Amniotic stem cell (primary cell): ENCODE measurements around the gene ZNF263.
A peak's percentile ranks its signal among the peaks of the same experiment; 100 is the strongest.

Experiments used
- DNase-seq: peaks from one replicate; lab custom pipeline; 2025; lab: John Stamatoyannopoulos, UW

The ZNF263 gene

DNA sequence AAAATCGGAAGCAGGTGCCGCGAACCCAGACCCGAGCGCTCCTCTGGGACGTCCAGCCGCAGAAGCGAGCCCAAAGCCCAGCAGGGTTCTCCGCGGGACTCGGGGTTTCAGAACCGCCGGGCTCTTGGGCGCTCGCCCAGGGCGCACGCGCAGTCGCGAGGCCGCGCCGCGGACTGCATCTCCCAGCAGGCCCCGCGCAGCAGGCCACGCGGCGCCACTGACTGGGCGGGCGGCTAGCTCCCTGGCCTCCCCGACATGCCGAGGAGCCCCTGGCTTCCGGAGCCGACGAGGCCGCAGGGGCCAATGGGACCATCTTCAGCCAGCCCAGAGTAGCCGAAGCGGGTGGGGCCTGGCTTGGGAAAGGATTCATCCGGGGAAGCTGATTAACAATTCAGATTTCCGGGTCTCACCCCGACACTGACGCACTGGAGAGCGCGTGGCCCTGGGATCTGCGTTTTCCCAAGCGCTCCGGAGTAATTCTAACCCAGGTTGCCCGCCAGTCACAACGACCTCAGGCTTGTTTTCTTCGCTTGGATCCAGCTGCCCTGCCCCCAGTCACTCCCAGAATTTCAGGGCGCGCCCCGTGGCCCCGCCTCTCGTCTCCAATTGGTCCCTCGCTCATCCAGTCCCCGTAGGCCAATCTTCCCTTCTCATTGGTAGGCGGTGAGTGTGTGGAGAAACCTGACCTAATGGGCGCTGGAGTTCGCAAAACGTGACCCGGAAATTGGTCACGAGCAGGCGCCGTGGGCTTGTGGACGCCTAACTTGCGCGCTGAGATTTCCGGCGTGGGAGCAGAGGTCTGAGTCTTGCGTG, at the start of gene ZNF263:
Gene ZNF263 (plus strand): TSS at position 762 of the 813 bp plus-strand sequence. CDS start 328 bp downstream, outside the sequence.
- DNase-seq = peak; percentile 93

GRCh38 chr16:3234543-3234856, 48.8 kb upstream of the ZNF263 start:
- DNase-seq = no peak

DNA sequence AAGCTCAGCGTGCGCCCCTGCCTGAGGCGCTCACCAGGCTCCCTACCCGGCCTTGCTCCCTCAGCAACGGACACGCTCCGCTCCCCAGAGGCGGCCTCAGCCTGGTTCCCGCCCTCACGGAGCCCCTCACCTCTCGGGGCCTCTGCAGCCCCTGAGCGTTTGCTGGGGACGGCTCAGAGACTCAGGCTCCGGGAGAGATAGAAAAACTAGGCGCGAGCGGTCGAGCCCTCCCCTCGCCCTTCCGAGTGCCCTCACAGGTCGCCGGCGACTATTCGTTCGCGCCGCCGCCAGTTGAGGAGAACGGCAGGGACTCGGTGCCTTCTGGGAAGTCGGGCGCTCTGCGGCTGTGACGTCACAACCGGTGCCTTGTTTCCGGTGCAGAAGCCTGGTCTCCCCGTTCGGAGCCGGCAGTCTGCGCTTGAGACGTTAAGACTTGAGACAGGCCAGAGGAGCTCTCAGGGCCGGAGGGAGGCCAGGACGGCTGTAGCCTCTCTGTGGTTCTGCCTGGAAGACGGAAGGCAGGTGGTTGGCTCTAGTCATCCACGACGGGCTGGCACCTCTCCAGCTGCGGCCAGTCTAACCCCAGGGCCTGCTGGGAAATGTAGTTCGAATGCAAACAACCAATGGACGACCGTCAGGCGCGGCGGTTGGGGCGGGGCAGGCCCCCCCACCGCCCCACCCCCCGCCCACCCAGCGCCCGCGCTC, 48.3 kb upstream of the ZNF263 start, which contains the start of gene ZNF200:
Gene ZNF200 (minus strand): TSS at position 302 of the 705 bp plus-strand sequence. CDS start 1,403 bp downstream, outside the sequence.
- DNase-seq = peak; percentile 87

DNA sequence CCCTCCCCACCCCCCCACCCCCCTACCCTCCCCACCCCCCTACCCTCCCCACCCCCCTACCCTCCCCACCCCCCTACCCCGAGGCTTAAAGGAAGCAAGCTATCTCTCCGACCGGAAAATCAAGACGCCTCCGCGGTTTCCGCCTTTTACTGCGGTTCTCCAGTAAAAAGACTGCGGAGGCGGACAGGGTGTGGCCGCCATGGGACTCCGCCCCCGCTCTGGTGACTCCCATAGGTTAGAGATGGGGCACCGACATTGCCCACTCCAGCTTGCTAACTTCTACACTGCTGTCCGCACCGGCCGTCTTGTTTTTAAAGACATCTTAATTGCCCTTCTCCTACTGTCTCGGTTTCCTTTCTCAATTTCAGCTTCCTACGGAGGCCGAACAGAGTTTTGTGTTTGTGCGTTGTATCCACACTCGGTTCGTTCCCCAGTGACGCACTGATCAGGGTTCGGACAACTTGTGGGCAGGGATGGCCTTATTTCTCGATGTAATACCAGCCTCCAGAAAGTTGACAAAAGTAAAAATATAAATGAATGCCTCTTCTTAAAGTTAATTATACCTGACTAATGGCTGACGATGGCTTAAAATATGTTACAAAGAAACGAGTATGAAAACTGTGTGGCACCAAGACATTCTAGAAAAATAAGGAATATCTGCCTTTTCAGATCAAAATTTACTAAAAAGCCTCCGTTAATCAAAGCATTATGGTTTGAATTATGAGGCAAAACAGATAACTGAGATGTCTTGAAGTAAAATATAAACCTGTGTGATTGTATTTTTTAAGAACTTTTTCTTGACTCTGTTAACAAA, 47.2 kb upstream of the ZNF263 start:
- no peak for DNase-seq

- no peak for DNase-seq
Measured at GRCh38 chr16:3241761-3242160, 41.5 kb upstream of the ZNF263 start.

DNA sequence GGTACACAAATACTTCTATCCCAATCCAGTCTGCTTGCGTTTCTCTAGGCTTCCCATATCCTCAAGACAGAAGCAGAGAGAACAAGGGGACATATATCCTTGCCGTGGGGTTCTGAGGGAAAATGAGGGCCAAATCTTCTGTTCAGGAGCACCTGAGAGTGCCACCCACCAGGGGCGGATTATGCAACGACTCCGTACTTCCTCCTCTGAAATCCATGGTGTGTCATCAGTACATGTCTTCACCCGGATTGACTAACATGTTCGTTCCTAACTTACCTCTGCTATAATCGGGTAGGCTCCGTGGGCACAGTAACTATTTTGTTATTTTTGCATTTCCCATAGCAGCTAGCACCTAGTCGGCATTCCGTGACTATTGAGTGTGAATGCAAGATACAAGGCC, 40.6 kb upstream of the ZNF263 start:
- DNase-seq = no peak

DNA sequence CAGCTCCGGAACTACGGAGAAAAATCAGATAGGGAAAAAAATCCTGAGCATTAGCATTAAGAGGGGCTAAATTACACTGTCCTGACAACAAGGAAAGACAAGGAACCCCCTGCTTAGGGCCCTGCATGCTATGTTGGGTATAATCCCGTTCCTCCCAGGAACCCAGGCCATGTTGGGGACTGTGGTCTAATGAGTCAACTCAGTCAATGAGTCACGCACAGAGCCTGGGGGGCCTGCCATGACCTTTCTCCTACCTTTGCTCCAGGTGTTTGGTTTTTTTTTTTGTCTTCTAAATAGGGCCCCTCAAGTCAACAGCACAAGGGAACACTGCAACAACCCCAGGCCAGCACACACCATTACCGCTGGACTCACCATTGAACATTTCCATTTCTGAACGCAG, 39.4 kb upstream of the ZNF263 start:
- no peak for DNase-seq

DNA sequence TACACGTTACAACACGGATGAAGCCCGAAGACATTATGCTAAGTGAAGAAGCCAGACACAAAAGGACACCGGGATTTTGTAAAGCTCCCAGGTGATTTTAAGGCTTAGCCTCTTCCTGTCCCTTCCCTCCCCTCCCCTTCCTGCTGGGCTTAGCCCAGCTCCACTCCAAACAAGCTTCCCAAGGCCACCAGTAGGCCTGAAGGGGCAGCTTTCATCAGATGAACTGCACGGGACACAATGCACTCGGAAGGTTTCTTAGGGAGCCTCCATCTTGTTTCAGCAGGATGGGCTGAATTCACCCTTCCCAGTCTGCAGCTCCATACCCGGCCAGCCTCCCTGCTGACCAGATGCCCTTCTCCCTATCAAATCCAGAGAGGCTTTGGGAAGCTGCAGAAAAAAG, 37.3 kb upstream of the ZNF263 start:
- no peak for DNase-seq

DNA sequence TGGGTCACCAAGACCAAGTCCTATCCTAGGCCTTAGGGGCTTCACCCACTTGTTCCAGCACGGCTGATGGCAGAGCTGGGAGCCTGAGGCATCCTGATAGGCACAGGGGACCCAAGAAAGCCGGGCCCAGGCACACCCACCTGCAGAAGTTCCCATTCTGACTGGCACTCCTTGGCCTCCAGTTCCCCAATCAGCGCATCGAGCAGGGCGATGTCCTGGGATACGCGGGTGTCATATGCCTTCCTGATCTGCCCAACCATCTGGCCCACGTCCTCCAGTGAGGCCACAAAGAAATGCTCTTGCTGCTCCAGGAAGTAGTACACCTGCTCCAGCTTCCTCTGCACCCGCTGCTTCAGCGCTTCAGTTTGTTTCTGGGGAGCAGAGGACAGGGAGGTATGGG, 36.4 kb upstream of the ZNF263 start:
- DNase-seq = no peak

DNA sequence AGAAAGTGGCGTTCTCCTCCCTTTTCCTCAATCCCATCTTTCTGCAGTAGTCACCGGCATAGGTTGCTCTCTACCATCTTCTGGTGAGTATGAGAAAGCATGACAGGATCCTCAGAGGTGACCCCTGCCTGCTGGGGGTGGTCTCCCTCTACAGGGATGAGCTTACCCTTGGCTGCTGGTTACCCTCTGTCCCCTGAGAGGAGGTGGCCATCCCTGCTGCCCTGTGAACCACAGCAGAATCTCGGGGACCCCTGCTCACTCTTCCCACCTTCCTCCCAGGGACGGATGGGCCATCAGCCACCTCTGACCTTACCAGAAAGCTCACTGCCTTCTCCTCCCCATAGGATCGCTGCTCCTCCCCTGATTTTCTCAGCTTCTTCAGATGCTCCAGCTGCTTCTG, 34.7 kb upstream of the ZNF263 start:
- no peak for DNase-seq

DNA sequence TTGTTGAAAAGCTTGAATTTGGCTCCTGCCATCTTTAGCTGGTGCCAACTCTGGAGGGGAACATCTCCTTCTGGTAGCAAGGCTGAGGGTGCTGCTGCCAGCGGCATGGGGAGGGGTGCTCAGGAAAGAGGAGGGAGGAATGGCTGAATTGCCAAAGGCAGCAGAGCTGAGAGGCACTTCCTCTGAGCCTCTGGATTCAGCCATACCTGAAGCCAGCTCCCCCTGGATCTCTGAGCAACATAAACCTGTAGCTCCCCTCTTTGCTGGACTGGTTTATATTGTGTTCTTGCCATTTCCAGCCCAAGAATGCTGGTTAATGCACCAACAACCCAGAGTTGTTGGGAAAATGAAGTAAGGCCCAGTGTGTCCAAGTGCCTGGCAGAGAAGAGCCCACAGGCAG, 34.3 kb upstream of the ZNF263 start:
- DNase-seq = no peak

- DNase-seq = no peak
Measured at GRCh38 chr16:3249451-3249850, 33.8 kb upstream of the ZNF263 start.

GRCh38 chr16:3252967-3253366, 30.3 kb upstream of the ZNF263 start:
- DNase-seq = no peak

DNA sequence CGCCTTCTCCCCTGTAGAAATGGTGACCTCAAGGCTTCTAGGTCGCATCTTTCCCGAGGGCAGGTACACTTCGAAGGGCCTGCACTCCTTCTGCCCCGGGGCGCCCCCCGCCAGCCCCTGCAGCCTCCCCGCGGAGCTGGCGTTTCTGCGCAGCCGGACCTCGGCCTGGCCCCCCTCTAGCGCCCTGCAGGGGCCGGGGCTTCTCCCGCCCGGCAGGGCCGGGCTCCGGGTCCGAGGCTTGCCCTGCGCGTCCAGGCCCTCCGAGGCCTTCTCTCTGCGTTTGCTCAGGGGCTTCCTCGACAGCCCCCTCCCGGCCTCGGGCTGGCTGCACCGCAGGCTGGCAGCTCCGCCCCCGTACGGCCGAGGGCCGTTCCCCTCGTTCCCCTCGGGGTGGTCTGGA, 29.0 kb upstream of the ZNF263 start:
- DNase-seq = no peak

- no peak for DNase-seq
Measured at GRCh38 chr16:3256146-3256865, 27.0 kb upstream of the ZNF263 start, which contains the start of gene MEFV. TSS of gene MEFV (minus strand) at chr16:3256633. CDS start at chr16:3256587, 46 bp downstream.

DNA sequence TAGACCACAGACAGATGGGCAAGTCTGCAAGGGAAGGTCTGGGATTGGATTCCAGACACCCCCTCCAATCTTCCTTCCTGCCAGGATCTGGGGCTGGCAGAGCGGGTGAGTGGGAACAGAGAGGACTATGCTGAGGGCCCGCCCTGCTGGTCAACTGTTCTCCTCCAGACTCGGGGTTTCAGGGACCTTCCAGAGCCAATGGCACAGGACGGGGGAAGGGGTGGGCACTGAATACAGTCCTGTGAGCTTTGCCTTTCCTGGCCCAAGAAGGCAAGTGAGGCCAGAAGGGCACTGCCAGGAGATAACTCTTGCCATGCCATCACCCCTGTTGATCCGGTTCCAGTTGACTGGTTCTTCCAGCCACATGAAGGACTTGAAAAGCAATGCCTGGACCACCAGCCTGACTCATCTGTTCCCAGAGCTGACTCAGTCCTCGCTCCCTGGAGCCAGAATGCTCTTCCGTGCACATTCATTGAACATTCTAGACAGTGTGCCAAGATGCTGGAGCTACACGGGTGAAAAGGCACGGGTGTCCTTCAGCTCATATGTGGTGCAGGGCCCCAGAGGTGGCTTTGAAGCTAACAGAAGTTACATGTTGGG, 26.3 kb upstream of the ZNF263 start:
- no peak for DNase-seq

DNA sequence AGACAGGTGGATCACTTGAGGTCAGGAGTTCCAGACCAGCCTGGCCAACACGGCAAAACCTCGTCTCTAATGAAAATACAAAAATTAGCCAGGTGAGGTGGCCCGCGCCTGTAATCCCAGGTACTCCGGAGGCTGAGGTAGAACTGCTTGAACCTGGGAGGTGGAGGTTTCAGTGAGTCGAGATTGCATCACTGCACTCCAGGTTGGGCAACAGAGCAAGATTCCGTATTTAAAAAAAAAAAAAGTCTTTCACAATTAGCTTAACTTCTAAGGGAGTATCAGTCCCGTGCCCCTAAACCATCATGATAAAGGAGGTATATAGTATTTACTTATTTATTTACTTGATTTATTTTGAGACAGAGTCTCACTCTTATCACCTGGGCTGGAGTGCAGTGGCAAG, 23.5 kb upstream of the ZNF263 start:
- DNase-seq = no peak

DNA sequence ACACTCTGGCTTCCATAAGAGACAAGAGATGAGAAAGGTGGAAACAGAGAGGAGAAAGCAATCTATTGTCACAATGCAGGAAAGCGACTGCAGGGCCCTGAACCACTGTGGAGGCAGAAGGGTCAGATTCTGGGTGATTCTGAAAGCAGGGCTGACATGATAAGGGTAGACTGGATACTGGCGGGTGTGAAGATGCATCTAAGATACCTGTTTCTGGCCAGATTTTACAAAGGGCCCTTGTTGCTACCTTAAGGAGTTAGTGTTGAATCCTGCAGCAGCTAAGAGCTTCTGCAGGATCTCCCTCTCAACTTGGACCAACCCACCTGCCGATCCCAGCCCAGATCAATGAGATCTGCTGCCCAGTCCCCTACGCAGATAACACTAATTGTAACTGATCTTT, 20.8 kb upstream of the ZNF263 start:
- DNase-seq = no peak

- DNase-seq = peak; percentile 96
Measured at GRCh38 chr16:3264137-3265036, 18.9 kb upstream of the ZNF263 start.

DNA sequence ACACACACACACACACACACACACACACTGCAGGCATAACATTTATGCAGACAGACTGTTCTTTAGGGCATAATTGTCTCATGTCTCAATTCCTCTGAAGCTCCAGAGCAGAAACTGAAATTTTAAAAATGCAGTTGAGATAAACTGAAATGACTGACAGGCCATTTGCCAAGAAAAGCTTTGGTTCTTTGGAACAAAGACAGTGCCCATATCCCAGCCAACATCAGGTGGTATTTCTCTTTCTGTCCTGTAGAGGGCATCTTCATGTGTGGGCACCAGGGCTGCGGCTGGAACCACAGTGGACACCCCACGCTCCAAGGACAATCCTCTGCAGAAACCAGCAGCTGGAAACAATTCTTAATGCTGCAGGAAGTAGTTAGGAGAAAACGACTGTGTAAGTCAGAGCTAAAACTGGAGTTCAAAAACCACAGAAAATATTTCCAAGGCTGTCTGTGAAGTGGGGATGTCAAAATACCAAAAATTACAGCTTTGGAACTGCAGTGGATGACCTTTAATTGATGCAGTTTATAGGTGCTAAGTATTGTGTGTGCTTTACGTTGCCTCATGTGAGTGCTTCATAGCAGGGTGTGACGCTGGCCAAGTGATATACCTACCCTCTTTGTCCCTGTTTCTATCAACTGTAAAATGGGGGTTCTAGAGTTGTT, 16.3 kb upstream of the ZNF263 start:
- DNase-seq = no peak
